Activated CD4-positive, alpha-beta T cell treated with anti-CD3 and anti-CD28 coated beads, Interleukin-2, amount 50 U/mL, for 1 hour (primary cell): ENCODE data around the gene AIFM3.

Experiments used
- DNase-seq: peaks from one replicate; pipeline ENCODE4 v3.0.0-alpha.2; 2020

The AIFM3 gene

GRCh38 chr22:20976291-20976877 lies 9.3 kb downstream of the AIFM3 start:
- DNase-seq: no peak

- no peak for DNase-seq
These were observed 10.0 kb downstream of the AIFM3 start for GRCh38 chr22:20977019-20977418.

GRCh38 chr22:20977516-20978170 lies 10.6 kb downstream of the AIFM3 start:
- no peak for DNase-seq

GRCh38 chr22:20978419-20978818 lies 11.4 kb downstream of the AIFM3 start:
- no peak for DNase-seq

GRCh38 chr22:20979243-20979809 lies 12.3 kb downstream of the AIFM3 start:
- peak; percentile 58 for DNase-seq

- DNase-seq: no peak
These were observed 12.9 kb downstream of the AIFM3 start for GRCh38 chr22:20979940-20980453.

GRCh38 chr22:20980523-20980922 lies 13.5 kb downstream of the AIFM3 start:
- no peak for DNase-seq

GRCh38 chr22:20980938-20981722 lies 14.1 kb downstream of the AIFM3 start:
- DNase-seq: no peak

- peak; percentile 57 for DNase-seq
These were observed 14.9 kb downstream of the AIFM3 start, which contains the start of gene LZTR1 for GRCh38 chr22:20981787-20982562. LZTR1 (plus strand) TSS chr22:20982297; CDS start chr22:20982372, 75 bp downstream.

GRCh38 chr22:20982563-20982882 lies 15.5 kb downstream of the AIFM3 start:
- no peak for DNase-seq

- no peak for DNase-seq
These were observed 16.2 kb downstream of the AIFM3 start for GRCh38 chr22:20983081-20983771.

GRCh38 chr22:20985720-20986119 lies 18.7 kb downstream of the AIFM3 start:
- no peak for DNase-seq

GRCh38 chr22:20986365-20986764 lies 19.3 kb downstream of the AIFM3 start:
- DNase-seq: no peak

- no peak for DNase-seq
These were observed 20.3 kb downstream of the AIFM3 start for GRCh38 chr22:20987375-20987774.

- DNase-seq: no peak
These were observed 21.7 kb downstream of the AIFM3 start for GRCh38 chr22:20988573-20989322.

- no peak for DNase-seq
These were observed 22.5 kb downstream of the AIFM3 start for GRCh38 chr22:20989323-20990138.

GRCh38 chr22:20990184-20991180 lies 23.4 kb downstream of the AIFM3 start:
- DNase-seq: no peak

GRCh38 chr22:20991252-20992055 lies 24.4 kb downstream of the AIFM3 start:
- DNase-seq: no peak
